CD4-positive, alpha-beta T cell treated with Interleukin-12 subunit alpha and Interleukin-12 subunit beta, for 1 hour (primary cell): ENCODE results near the gene TCF19.
"Not testable (repeated sequence)": the region's sequence is repeated elsewhere in the genome, so short reads cannot be mapped to it uniquely, and the experiment has no call there.

Source experiments
- DNase-seq: peaks from one replicate; pipeline ENCODE4 v3.0.0-alpha.2; 2020

TCF19 gene

GRCh38 chr6:31183859-31184258 is 25.5 kb downstream of the TCF19 start:
- not testable (repeated sequence) for DNase-seq

- not testable (repeated sequence) for DNase-seq
Measured at GRCh38 chr6:31185695-31186051, 27.3 kb downstream of the TCF19 start.

GRCh38 chr6:31186052-31186734 is 27.8 kb downstream of the TCF19 start:
- no peak for DNase-seq

GRCh38 chr6:31187780-31188194 is 29.4 kb downstream of the TCF19 start:
- DNase-seq, result no peak

GRCh38 chr6:31189223-31189622 is 30.8 kb downstream of the TCF19 start:
- not testable (repeated sequence) for DNase-seq

- DNase-seq, result no peak
Measured at GRCh38 chr6:31190488-31190887, 32.1 kb downstream of the TCF19 start.

- peak; percentile 72 for DNase-seq
Measured at GRCh38 chr6:31192431-31193105, 34.2 kb downstream of the TCF19 start.

GRCh38 chr6:31193206-31193605 is 34.8 kb downstream of the TCF19 start:
- no peak for DNase-seq

- DNase-seq, result no peak
Measured at GRCh38 chr6:31194061-31194834, 35.9 kb downstream of the TCF19 start.

- DNase-seq, result not testable (repeated sequence)
Measured at GRCh38 chr6:31195308-31195979, 37.1 kb downstream of the TCF19 start.

GRCh38 chr6:31196251-31197022 is 38.0 kb downstream of the TCF19 start:
- DNase-seq, result peak; percentile 35

- peak; percentile 96 for DNase-seq
Measured at GRCh38 chr6:31197559-31198305, 39.3 kb downstream of the TCF19 start.

GRCh38 chr6:31199105-31199452 is 40.7 kb downstream of the TCF19 start:
- DNase-seq, result not testable (repeated sequence)

GRCh38 chr6:31202259-31203166 is 44.1 kb downstream of the TCF19 start:
- DNase-seq, result no peak

- peak; percentile 64 for DNase-seq
Measured at GRCh38 chr6:31203345-31203979, 45.1 kb downstream of the TCF19 start.

- DNase-seq, result no peak
Measured at GRCh38 chr6:31204751-31205145, 46.4 kb downstream of the TCF19 start.

GRCh38 chr6:31205638-31206037 is 47.2 kb downstream of the TCF19 start:
- DNase-seq, result no peak

GRCh38 chr6:31208506-31208905 is 50.1 kb downstream of the TCF19 start:
- DNase-seq, result no peak

GRCh38 chr6:31209137-31209536 is 50.7 kb downstream of the TCF19 start:
- DNase-seq, result no peak

- no peak for DNase-seq
Measured at GRCh38 chr6:31210123-31210522, 51.7 kb downstream of the TCF19 start.
